GM04504 (cell line): ENCODE measurements around the gene CD274.
"Not testable (repeated sequence)": the region's sequence is repeated elsewhere in the genome, so short reads cannot be mapped to it uniquely, and the experiment has no call there.

ENCODE experiments used
- DNase-seq: peaks from one replicate; pipeline ENCODE4 v3.0.0-alpha.2; 2012; ENCODE audit warnings: low read depth

CD274 gene

DNA sequence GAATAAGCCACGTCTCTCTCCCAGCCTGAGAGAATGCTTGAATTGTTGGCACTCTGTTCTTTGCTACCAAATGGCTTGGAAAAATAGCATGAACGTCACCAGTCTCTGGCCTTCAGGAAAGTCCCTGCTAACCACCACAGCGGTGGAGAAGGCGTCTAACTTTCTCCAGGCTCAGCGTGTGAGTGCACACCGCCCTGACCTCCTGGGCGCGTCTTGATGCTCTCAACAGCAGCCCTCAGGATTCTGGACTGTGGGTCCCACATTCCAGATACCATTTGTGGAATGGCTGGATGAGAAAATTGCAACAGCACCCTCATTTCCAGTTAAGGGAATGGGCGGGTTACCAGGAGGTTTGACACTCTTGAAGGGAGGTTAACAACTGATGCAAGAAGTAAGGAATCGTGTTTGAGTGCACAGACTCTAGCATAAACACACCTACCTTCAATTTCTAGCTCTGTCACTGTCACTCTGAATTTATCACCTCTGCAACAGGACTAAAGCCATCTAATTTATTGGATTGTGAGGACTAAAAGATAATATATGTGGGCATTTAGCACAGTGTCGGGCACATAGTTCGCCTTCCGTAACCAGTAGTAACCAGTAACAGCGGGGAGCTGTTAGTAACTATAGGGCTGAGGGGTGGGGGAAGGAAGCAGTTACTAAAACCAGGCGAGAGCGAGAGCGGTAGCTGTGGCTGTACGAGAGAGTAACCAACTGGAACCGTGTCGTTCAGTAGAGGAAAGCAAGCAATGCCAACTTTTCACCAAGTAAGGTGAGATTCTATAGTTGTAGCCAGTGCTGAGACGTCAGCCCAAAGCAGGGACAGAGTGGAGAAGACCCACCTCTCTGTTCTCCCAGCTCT is 11.8 kb upstream of the CD274 start:
- no peak for DNase-seq

DNA sequence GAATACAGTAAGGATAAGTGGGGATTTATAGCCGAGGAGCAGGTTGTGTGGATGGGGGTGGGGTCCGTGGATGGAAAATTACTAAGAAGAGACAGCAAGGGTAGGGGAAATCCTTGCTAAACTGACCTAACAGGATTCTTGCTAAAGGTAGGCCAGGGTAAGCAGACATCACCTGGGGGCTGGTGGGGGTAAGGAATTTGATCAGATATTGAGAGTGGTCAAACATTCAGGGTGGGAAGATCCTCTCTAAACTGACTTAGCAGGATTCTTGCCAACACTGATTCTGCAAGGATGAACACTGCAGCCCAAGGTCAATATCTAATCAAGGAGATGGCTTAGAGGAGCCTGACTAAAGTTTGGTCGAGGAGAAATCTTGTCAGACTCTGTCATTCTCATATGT is 9.9 kb upstream of the CD274 start:
- no peak for DNase-seq

DNA sequence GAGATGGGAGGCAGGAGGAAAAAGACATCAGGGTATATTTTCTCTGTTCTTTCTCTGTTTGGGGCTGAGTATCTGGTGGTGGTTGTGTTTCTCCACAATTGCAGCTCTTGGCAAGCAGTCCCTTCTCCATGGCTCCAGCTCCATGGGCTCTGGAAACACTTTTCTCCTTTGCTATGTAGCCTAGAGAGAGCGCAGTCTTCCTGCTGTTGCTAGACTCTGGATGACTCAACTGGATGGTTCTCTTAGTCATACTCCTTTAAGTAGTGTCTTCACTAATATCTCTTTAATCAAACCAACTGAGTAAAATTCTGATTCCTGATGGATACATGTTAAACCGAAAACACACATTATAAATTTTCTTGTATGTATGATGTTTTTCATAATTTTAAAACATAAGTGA is 9.3 kb upstream of the CD274 start:
- no peak for DNase-seq

DNA sequence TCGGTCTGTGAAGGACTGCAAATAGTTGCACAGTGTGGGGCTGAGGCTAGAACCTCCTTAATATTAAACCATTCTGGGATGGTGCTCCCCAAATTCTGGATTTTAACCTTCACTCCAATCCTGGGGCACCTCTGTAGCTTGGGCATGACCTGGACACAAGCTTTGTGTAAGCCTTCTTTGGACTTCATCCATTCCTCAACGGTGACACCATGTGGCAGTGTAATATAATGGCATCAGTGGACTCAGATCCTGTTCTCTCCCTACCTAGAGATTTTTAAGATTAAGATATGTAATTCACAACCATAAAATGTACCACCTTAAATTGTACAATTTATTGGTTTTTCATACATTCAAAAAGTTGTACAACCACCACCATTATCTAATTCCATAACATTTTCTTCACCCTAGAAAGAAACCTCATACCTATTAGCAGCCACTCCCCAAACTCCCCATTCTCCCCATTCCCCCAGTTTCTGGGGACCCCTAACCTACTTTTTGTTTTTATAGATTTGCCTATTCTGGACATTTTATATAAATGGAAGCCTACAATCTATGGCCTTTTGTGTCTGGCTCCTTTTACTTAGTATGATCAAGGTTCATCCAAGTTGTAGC is 7.8 kb upstream of the CD274 start:
- DNase-seq = no peak

DNA sequence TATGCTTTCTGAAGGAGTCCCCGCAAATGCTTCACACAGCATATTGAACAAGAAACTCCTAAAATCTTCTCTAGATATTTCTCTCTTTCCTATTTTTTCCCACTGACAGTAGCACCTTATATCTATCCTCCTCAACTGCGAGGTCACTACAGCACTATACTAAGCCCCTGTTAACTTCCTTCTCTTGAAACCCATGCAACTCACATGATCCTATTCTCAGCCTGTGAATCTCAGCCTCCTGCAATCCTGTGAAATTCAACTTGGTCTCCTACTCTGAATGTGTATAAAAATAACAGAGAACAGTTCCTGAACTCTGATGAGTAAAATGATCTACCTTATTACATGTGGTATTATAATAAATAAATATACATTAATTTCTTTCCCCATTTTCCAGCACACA is 6.5 kb upstream of the CD274 start:
- no peak for DNase-seq

DNA sequence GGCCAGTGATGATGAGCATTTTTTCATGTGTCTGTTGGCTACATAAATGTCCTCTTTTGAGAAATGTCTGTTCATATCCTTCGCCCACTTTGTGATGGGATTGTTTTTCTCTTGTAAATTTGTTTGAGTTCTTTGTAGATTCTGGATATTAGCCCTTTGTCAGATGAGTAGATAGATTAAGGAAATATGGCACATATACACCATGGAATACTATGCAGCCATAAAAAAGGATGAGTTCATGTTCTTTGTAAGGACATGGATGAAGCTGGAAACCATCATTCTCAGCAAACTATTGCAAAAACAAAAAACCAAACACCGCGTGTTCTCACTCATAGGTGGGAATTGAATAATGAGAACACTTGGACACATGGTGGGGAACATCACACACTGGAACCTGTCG is 5.2 kb upstream of the CD274 start:
- DNase-seq = not testable (repeated sequence)

DNA sequence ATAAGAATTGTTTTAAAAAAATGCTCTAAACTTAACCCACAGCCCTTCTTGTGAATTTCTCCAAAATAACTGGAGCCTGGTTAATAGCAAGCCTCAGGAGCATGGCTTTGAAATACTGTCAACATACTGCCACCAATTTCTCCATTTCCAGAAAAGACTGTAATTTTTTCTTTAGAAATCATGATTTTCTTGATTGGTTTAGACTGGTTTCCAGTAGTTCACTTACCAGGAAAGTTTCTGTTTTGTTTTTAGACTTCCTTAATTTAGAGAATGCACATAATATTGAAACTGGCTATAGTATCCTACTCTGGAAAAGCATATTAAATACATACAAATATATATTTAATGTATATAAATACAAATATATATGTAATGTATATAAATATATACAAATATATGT is 4.5 kb upstream of the CD274 start:
- DNase-seq = no peak

DNA sequence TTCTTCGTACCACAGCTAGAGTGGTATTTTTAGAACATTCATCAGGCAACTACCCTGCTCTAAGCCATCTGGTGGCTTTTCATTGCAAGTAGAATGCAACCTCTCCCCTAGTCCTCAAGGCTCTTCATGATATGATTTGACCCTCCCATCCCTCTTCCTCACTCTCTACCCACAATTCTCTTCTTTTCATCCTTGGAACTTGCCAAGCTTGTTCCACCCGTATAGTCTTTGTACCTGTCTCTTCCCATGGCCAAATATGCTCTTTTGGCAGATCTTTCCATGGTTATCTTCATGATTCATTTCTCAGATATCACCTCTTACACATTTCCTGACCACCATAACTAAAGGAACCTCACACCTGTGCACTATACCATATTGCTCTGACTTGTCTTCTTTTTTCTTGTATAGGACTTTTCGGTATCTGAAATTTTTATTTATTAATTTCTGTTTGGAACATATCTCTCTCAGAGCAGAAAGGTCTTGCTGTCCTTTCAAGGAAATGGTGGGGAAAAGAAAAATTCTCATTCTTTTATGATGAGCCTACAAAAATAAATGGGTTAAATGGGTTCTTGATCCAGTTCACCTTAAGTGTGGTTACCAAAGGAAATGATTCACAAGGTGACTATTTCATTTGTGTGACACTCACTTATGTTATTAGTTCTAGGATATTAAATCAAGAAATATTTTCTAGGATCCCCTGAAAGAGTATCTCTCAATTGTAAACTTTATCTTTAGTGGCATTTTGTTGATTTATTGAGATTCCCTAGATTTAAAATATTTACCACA is 3.7 kb upstream of the CD274 start:
- no peak for DNase-seq

DNA sequence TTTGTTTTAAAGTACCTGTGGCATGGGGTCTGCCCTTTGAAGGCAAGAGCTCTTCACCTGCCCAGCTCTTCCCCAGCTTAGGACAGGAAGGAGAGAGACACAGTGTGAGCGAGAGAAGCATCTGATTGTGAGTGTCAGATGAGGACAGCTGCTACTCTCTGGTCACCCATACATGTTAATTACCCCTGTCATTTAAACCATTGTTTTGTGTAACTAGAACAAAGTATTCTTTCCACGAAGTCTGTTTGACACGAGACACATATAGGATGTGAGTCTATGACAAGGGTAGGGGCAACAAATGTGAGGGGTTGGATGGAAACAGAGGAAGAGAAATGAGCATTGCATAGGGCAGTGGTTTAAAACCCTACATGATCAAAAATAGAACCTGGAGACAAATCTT is 3.0 kb upstream of the CD274 start:
- no peak for DNase-seq

DNA sequence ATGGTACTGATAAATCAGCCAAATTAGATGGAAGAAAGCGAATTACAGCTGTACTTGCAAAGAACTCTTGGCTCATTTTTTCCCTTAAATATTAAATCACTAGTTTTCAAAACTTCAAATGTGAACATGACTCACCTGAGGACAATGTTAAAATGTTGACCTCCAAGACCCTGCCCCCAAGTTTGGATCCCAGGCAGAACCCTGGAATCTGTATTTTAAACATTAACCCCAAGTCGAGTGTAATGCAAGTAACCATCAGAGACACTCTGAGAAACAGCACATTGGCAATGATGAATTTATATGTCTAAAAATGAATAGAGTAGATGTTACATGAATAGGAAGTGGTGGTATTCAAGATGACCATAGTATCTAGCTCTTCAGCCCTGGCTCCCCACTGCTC is 2.3 kb upstream of the CD274 start:
- no peak for DNase-seq

DNA sequence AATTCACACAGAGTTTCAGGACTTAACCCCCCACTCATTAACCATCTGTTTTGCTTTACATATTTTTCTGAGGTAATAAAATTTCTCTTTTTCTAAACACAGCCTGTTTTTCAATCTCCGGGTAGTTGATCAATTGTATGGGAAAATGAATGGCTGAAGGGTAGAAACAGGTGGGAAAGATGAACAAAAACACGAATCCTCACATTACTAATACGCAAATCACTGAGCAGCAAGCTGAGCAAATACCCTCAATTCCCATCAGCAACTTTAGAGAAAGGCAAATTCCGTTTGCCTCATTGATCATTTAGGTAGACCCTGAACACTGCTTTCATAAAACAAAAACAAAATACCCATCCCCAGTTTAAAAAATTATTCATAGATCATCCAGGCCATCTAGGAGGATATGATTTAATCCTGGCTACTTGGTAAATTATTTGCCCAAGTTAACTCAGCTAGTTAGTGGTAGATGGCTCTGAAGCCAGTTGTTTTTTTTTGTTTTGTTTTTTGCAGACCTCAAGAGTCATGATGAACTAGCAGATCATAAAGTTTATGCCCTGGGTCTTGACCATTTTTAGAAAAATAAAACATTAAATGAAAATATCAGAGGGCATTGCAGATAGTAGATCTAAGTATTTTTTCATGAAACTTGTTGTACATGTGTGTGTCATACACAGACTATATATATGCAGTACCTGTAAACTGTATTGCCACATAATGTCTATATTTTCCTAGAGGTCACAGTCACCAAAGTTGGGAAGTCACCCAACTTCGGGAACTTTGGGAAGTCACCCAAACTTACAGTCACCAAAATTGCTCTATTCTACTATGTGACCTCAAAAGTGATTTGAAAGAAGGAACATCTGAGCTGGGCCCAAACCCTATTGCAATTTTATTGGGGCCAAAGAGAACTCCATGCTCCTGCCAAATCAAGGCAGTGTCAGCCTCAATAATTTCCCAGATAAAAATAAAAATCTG is 1.6 kb upstream of the CD274 start:
- DNase-seq = no peak

DNA sequence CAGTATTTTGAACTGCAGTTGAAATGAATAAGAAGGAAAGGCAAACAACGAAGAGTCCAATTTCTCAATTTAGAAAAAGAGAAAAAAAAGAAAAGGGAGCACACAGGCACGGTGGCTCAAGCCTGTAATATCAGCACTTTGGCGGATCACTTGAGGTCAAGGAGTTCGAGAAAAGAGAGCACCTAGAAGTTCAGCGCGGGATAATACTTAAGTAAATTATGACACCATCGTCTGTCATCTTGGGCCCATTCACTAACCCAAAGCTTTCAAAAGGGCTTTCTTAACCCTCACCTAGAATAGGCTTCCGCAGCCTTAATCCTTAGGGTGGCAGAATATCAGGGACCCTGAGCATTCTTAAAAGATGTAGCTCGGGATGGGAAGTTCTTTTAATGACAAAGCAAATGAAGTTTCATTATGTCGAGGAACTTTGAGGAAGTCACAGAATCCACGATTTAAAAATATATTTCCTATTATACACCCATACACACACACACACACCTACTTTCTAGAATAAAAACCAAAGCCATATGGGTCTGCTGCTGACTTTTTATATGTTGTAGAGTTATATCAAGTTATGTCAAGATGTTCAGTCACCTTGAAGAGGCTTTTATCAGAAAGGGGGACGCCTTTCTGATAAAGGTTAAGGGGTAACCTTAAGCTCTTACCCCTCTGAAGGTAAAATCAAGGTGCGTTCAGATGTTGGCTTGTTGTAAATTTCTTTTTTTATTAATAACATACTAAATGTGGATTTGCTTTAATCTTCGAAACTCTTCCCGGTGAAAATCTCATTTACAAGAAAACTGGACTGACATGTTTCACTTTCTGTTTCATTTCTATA is 602 bp upstream of the CD274 start:
- no peak for DNase-seq

DNA sequence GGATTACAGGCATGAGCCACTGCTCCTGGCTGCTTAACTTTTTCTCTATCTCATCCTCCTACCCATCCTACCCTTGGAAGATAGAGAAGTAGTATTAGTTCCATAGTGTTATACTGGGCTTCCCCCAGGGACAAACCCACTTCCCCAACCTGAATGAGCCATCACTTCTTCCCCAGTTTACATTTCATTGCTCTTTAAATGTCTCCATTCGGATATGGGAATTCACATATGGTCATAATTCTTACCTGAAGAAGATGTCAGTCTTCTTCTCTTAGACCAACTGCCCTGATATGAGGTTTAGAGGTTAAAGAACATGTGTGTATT is 1.9 kb downstream of the CD274 start:
- DNase-seq = no peak

DNA sequence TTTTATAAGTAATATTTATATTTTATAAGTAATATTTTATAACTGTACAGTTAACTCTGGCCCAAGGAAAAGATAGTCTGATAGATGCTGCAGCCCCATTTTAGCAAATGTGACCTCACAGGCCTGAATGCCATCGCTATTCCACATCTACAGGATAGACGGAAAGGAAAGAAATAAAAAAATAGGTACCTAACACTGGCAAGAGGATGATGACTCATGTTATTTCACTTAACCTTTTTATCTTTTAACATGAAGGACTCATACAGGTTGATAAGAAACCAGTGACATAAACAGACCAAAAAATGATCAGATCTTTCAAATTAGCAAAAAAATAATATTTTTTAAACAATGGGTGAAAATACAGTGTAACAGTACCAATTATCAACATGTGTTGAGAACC is 2.7 kb downstream of the CD274 start:
- DNase-seq = no peak

DNA sequence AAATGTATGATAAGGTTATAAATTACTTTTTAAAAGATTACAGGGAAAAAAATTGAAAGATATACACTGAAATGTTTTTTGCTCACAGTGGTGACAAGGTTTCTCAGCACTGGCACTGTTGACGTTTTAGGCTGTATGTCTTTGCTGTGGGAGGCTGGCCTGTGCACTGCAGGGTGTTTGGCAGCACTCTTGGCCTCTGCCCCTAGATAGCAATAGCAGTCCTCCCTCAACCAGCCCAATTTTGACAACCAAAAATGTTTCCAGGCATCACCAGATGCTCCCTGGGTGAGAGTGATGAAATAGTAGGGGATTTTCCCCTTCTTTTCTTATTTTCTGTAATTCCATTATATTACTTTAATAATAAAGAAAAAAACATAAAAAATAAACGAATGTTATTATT is 3.3 kb downstream of the CD274 start:
- no peak for DNase-seq

DNA sequence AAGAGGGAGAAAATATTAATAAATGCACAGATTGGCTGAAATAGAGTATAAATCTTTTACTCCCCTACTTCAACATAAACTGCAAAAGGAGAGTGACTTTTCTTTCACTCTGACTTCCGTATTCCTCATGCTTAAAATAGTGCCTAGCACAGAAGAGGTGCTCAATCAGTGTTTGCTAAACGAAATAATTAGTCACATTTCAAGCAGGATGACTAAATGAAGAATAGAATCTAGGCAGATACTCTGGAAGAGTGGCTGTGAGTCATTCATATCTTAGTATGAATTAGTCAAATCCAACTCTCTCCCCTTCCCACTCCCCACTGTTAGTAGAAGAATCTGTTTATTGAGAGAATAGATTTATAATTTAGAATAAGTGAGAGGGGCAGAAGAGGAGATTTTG is 4.8 kb downstream of the CD274 start:
- DNase-seq = no peak

DNA sequence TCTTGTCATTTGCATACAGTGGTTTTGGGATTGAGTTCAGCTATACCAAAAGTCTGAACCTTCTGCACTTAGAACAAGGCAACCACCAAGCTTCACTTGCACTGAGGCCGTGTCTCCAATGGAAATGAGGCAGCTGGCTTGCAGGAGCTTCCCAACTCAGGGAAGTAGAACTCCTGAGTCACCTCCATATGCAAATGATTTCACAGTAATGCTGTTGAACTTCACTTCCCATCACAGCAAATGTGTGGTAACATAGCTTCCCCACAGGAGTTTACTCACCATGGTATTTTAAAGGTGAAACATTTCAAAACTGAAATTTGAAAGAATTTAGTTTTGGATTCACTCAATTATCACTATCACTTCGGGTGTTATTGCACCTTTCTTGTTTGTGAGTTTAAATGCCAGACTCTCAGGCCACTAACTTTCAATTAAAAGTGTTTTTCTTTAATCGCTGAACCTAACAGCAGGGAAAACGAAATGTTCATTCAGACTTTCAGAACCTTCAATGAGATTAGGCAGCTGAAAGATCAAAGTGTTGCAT is 9.0 kb downstream of the CD274 start:
- no peak for DNase-seq

DNA sequence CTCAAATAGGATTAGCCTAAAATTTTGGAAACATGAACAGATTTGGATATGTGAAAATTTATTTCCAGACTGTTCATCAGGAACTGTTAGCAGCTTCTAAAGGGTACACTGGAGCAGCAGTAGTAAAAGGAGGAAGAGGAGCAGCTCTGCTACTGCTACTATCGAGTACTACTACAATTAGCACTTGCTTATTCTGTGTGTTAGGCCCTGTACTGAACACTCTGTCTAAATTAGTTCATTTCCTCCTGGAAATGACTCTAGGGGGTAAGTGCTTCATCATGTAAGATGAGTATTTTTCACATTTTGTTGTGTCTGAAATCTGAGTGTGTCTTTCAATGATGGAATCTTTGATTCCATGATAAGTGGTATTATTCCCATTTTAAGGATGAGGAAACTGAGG is 9.8 kb downstream of the CD274 start:
- DNase-seq = no peak

DNA sequence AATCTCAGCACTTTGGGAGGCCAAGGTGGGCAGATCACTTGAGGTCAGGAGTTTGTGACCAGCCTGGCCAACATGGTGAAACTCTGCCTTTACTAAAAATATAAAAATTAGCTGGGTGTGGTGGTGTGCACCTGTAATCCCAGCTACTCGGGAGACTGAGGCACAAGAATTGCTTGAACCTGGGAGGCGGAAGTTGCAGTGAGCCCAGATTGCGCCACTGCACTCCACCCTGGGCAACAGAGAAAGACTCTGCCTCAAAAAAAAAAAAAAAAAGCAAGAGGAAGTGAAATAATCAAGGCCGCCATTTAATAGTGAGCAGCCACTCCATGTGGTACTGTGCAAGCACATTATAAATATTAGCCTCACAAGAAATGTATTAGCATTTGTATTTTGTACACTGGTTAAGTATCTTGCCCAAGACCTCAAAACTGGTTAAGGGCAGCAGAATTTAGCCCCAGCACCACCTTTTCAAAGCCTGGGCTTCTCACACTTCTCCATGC is 14.5 kb downstream of the CD274 start:
- DNase-seq = not testable (repeated sequence)

DNA sequence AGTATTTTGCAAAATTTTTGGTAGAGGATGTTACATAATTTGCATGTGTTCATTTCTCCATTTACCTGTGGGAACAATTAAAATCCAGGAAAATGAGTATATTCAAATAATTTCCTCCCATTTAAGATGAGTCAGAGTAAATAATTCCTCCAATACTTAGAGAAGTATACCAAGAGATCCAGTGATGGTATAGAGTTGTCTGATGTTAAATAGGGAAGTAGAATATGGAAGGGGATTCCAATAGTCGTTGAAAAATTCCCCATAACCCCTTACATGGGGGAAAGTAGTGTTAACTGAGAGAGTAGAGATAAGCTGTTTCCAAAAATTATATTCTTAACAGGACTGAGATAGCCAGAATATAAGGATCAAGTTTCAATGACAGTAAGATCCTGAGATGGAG is 15.7 kb downstream of the CD274 start:
- DNase-seq = no peak

DNA sequence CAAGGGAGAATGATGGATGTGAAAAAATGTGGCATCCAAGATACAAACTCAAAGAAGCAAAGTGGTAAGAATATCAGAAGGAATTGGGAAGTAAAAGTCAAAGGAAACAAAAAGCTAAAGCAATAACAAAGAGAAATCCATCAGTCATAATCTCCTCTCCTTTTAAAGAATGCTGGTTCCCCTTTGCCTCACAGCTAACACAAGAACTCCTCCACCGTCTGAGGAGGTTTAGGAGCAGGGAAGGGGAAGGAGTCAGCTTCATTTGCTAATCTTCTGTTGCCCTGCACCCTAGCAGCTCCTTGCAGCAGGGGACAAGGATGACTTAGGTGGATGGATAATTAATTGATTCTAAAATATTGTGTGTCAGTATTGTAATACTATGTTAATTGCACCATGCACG is 16.4 kb downstream of the CD274 start:
- DNase-seq = no peak
